ENCODE measurements around the gene PCNX2.

- no peak for TF ChIP-seq CTCF (IDR thresholded peaks at IDR 0.05)
- no peak for TF ChIP-seq POLR2A (IDR thresholded peaks at IDR 0.05)
- no peak for TF ChIP-seq EP300 (IDR thresholded peaks at IDR 0.05)
- no peak for TF ChIP-seq POLR2AphosphoS5 (IDR thresholded peaks at IDR 0.05)
Observed at GRCh38 chr1:232980355-232980978, 315.1 kb downstream of the PCNX2 start.

Measured in stomach (tissue), 4 donors.